A673 (cell line): ENCODE measurements around the gene KDM4F. TPM values are rescaled to one million over a fixed set of nuclear protein-coding genes. Genes with fewer than 3 reads are reported as not detected.
"Not testable (repeated sequence)": the region's sequence is repeated elsewhere in the genome, so short reads cannot be mapped to it uniquely, and the experiment has no call there.

Experiments
- BruUV-seq: library from RNA; stranded (reverse); fragments of 400-500 nt; replicated peaks from 2 replicates; lab custom pipeline; 2021; lab: Mats Ljungman, UMichigan
- CTCF ChIA-PET: fragments of 300-600 bp; sonication (Branson Sonifier 250); formaldehyde crosslinking; loops from one replicate; lab custom pipeline; 2022; ENCODE audit warnings: antibody characterized with exemption; lab: Charles Lee
- POLR2A ChIA-PET: fragments of 300-600 bp; sonication (Branson Sonifier 250); formaldehyde crosslinking; loops from one replicate; lab custom pipeline; 2022; ENCODE audit warnings: antibody characterized with exemption; ENCODE audit not compliant: low non-redundant PET; lab: Charles Lee
- DNase-seq: peaks from one replicate; pipeline ENCODE4 v3.0.0-alpha.2; 2015; ENCODE audit warnings: low spot score
- H3K27ac ChIP-seq: fragments of 200-600 bp; sonication (generic); 2 replicates; pipeline ENCODE4 v1.5.1; 2016; ENCODE audit warnings: mixed run types, low read depth, mild to moderate bottlenecking, mixed read lengths, antibody characterized with exemption, low read length; ENCODE audit not compliant: poor library complexity, severe bottlenecking
- H3K27me3 ChIP-seq: fragments of 200-600 bp; sonication (generic); replicated peaks from 2 replicates; pipeline ENCODE4 v1.6.1; 2017; ENCODE audit warnings: mixed run types, low read depth, mild to moderate bottlenecking, mixed read lengths, antibody characterized with exemption, low read length; ENCODE audit not compliant: insufficient read depth, poor library complexity
- H3K36me3 ChIP-seq: fragments of 200-600 bp; sonication (generic); 2 replicates; pipeline ENCODE4 v1.6.1; 2016; ENCODE audit warnings: mixed run types, mild to moderate bottlenecking, mixed read lengths, antibody characterized with exemption, low read length; ENCODE audit not compliant: insufficient read depth, poor library complexity, severe bottlenecking
- H3K4me1 ChIP-seq: fragments of 200-600 bp; sonication (generic); 2 replicates; pipeline ENCODE4 v1.6.1; 2017; ENCODE audit warnings: mixed run types, mild to moderate bottlenecking, mixed read lengths, antibody characterized with exemption, low read length; ENCODE audit not compliant: insufficient read depth, poor library complexity, severe bottlenecking
- H3K4me3 ChIP-seq: fragments of 200-600 bp; sonication (generic); 2 replicates; pipeline ENCODE4 v1.5.1; 2016; ENCODE audit warnings: low read depth, mixed run types, mild to moderate bottlenecking, mixed read lengths, low read length; ENCODE audit not compliant: poor library complexity, severe bottlenecking
- H3K9me3 ChIP-seq: fragments of 200-600 bp; sonication (generic); 2 replicates; pipeline ENCODE4 v1.6.1; 2016; ENCODE audit warnings: mixed run types, low read depth, mild to moderate bottlenecking, mixed read lengths, antibody characterized with exemption, low read length; ENCODE audit not compliant: poor library complexity, severe bottlenecking
- CTCF ChIP-seq: fragments of 300-800, 200-600 bp; sonication (generic); conservative IDR thresholded peaks from 2 replicates; pipeline ENCODE4 v1.5.1; 2017; ENCODE audit warnings: low read depth, mild to moderate bottlenecking, antibody characterized with exemption, low read length, moderate library complexity, mixed read lengths
- EZH2 ChIP-seq: fragments of 200-600 bp; sonication (generic); IDR thresholded peaks from 2 replicates; pipeline ENCODE4 v1.6.1; 2017; ENCODE audit warnings: borderline replicate concordance, low read depth, mild to moderate bottlenecking, mixed read lengths, antibody characterized with exemption, low read length; ENCODE audit not compliant: poor library complexity, severe bottlenecking
- intact Hi-C: fragments of 100-400 bp; cut with micrococcal nuclease; formaldehyde crosslinking; loops from one replicate; pipeline ENCODE4 v1.10.0; 2022; ENCODE audit not compliant: unreplicated experiment
- total RNA-seq: library from RNA; stranded (reverse); gene quantifications from 2 replicates; pipeline ENCODE4 v1.2.3, GENCODE V29; 2021

KDM4F gene
- total RNA-seq, 1 experiment from 2014 or later, result not detected

GRCh38 chr11:95014184-95014821 is 34.9 kb upstream of the KDM4F start:
- DNase-seq, result no peak
- Histone ChIP-seq H3K9me3 (no peaks in the 10 kb centered on the region), H3K27me3 (peaks cover 3% of the 10 kb centered on the region), H3K36me3 (no peaks in the 10 kb centered on the region), H3K27ac (no peak overlapping the region), H3K4me1 (no peaks in the 10 kb centered on the region), H3K4me3 (no peak overlapping the region)
- POLR2A ChIA-PET, result no interaction called here
- no TSS peak for BruUV-seq
- intact Hi-C loops, result no loop called here
- CTCF ChIA-PET, result no interaction called here
- no peak for TF ChIP-seq EZH2
- TF ChIP-seq CTCF, result no peak

GRCh38 chr11:95016139-95016538 is 33.1 kb upstream of the KDM4F start:
- Histone ChIP-seq H3K4me1 (no peaks in the 10 kb centered on the region), H3K36me3 (no peaks in the 10 kb centered on the region), H3K9me3 (no peaks in the 10 kb centered on the region), H3K4me3 (no peak overlapping the region), H3K27ac (no peak overlapping the region), H3K27me3 (no peaks in the 10 kb centered on the region)
- DNase-seq, result no peak
- ChIA-PET POLR2A (no interaction called here), CTCF (no interaction called here)
- TF ChIP-seq EZH2 (no peak), CTCF (no peak)
- BruUV-seq, result no TSS peak
- intact Hi-C loops, result no loop called here

DNA sequence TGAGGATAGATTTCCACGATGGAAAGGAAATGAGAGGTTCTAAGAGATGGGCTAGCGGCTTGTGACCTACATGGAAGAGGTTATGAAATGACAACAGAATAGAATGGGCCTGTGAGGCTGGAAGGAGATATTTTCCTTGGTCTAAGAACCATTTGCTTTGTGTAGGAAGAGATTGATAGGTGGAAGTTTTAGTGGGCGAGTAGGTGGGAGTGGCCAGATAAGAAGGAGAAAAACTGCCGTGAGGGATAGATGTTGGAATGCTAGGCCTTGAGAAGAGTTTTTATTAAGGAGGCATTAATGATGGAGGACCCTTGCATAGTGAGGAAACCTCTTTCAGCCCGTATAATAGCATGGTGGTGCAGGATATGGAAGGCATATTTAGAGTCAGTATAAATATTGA is 27.8 kb upstream of the KDM4F start:
- H3K36me3 ChIP-seq, DNase-seq, BruUV-seq, CTCF ChIA-PET, POLR2A ChIA-PET, H3K4me3 ChIP-seq, H3K27ac ChIP-seq, H3K9me3 ChIP-seq, H3K4me1 ChIP-seq, H3K27me3 ChIP-seq, intact Hi-C loops: not testable (repeated sequence)

GRCh38 chr11:95024958-95025357 is 24.3 kb upstream of the KDM4F start, which contains the start of gene KDM4E:
KDM4E (plus strand) TSS chr11:95025258; CDS start chr11:95025558, 300 bp downstream.
- ChIA-PET CTCF (no interaction called here), POLR2A (no interaction called here)
- TF ChIP-seq EZH2 (no peak), CTCF (no peak)
- H3K27me3 ChIP-seq, result no peaks in the 10 kb centered on the region
- BruUV-seq, result no TSS peak
- no peak for DNase-seq
- no peak within 1 kb of the TSS for H3K27ac ChIP-seq
- H3K4me1 ChIP-seq, result no peaks in the 10 kb centered on the region
- intact Hi-C loops, result no loop called here
- no peaks in the 10 kb centered on the region for H3K9me3 ChIP-seq
- H3K4me3 ChIP-seq, result no peak within 1 kb of the TSS
- H3K36me3 ChIP-seq, result no peaks in the 10 kb centered on the region

- H3K36me3 ChIP-seq, H3K27me3 ChIP-seq, H3K4me1 ChIP-seq, BruUV-seq, intact Hi-C loops, POLR2A ChIA-PET, H3K27ac ChIP-seq, H3K4me3 ChIP-seq, DNase-seq, CTCF ChIA-PET, H3K9me3 ChIP-seq: not testable (repeated sequence)
These were observed 23.6 kb upstream of the KDM4F start for GRCh38 chr11:95025594-95025993.
